ENCODE data around the gene SLC35G6. TPM values are rescaled to one million over a fixed set of nuclear protein-coding genes. Genes with fewer than 3 reads are reported as not detected.
A peak's percentile ranks its signal among the peaks of the same experiment; 100 is the strongest.

The SLC35G6 gene
- total and polyA plus RNA-seq, 2 of the 13 experiments (the other 11 are each of a cell fraction or from before 2014, with no cell fraction given) = 0.07 TPM; not detected in 1

- TF ChIP-seq E2F2 (CRISPR knock-in tag; IDR thresholded peaks at IDR 0.05; ENCODE audit: borderline replicate concordance) = peak; percentile 96
- no peak for TF ChIP-seq ZBTB39 (CRISPR knock-in tag; IDR thresholded peaks at IDR 0.05)
- TF ChIP-seq AHDC1 (CRISPR knock-in tag; IDR thresholded peaks at IDR 0.05; ENCODE audit: borderline replicate concordance) = peak; percentile 66
- TF ChIP-seq IRX3 (CRISPR knock-in tag; IDR thresholded peaks at IDR 0.05; ENCODE audit: borderline replicate concordance, low read depth) = no peak
- TF ChIP-seq SP4 (CRISPR knock-in tag; IDR thresholded peaks at IDR 0.05) = peak; percentile 70
- 0 out of 2 replicates have a peak, but pooled peaks have one; percentile 30 for TF ChIP-seq HNF1A (IDR thresholded peaks at IDR 0.05; ENCODE audit: low read depth)
- peak; percentile 64; the same call in 1 of the 2 replicates for TF ChIP-seq HNF1A (CRISPR knock-in tag; IDR thresholded peaks at IDR 0.05; ENCODE audit: borderline replicate concordance)
- TF ChIP-seq ZNF550 (CRISPR knock-in tag; IDR thresholded peaks at IDR 0.05; ENCODE audit: borderline replicate concordance) = no peak
- no peak; the same call in 1 of the 2 replicates for TF ChIP-seq HCFC1 (IDR thresholded peaks at IDR 0.05; ENCODE audit: low read depth, low read length)
- peak; percentile 80 for TF ChIP-seq RXRB (CRISPR knock-in tag; IDR thresholded peaks at IDR 0.05; ENCODE audit: borderline replicate concordance)
- TF ChIP-seq FOXP1 (IDR thresholded peaks at IDR 0.05) = no peak
- peak; percentile 67; the same call in 1 of the 2 replicates for TF ChIP-seq FOXP1 (CRISPR knock-in tag; IDR thresholded peaks at IDR 0.05)
- no peak for TF ChIP-seq ATM (IDR thresholded peaks at IDR 0.05; ENCODE audit: borderline replicate concordance)
- TF ChIP-seq ZFAT (CRISPR knock-in tag; conservative IDR thresholded peaks at IDR 0.05) = no peak
Measured at GRCh38 chr17:7484067-7484918, 3.0 kb downstream of the SLC35G6 start, which contains the start of gene POLR2A (continued).

Measured in HepG2 (cell line).